ENCODE data around the gene TCF12.
"Not testable (repeated sequence)": the region's sequence is repeated elsewhere in the genome, so short reads cannot be mapped to it uniquely, and the experiment has no call there.

Gene TCF12

DNA sequence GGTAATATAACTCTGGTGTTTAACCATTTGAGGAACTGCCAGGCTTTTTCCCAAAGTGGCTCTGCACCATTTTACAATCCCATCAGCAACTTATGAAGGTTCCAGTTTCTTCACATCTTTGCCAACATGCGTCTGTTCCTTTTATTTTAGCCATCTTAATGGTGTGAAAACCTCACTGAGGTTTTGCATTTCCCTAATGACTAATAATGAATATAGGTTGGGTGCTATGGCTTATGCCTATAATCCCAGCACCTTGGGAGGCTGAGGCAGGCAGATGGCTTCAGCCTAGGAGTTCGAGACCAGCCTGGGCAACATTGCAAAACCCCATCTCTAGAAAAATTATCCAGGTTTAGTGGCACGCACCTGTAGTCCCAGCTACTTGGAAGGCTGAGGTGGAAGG, 210.6 kb downstream of the TCF12 start:
- in situ Hi-C loops (cut with MboI; ENCODE audit: low sequenced_read_pairs): loop anchor here (25.0 kb wide), 1 partner anchor 408 kb away; no protein-coding TSS in a partner anchor

DNA sequence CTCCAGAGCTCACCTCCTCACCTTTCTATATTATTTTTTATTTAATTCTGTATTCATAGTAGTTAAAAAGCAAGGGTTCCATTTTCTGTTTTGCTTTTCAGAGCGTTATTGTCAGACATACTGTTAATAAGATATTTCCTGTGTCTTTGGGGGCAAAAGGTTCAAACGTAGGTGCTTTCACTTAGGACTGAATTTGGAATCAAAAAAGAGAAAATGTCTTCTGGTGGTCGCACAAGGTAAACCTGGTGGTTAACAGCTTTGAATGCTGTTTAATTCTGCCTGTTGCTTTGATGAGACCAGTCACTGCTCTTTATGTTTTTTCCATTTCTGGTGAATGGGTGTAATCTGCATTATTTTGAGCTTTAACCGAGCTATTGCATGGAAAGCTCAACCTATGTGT, 212.5 kb downstream of the TCF12 start:
- in situ Hi-C loops (cut with MboI; ENCODE audit: low sequenced_read_pairs): loop anchor here (25.0 kb wide), 1 partner anchor 406 kb away; no protein-coding TSS in a partner anchor

DNA sequence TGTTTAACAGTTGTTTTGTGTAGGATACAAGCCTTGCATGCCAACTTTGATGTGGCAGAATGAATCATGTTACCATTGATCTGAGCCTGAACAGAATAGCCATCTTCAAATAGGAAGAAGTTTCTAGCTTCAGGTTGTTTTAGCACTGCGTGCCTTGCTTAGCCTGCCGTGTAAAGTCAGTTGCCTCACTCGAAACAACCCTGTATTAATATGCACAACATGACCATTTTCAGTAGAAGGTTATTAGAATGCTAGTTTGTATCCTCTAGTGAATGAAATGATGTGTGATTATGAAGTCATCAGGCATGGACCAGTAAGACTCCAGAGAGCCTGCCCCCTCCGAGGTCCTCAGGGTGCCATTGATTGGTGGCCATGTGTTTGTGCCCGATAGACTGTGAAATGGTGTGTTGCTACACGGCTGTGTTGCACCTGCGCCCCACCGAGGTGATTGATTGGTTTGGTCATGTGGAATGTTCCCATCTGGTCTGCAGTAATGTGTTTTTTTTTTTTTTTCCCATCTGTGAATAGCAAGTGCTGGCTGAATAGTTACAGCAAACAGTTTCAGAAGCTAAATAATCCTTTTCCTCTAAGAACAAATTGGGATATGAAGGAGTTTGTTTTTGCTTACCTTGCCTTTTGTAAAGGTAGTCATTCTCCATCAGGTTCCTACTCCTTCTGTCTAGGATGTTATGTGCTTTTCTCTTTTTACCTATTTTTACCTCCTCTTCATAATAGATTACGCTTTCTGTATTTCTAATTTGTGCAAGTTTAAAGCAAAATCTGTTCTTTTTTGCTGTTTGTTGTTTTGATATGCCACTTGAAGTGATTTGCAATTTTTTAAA, 214.9 kb downstream of the TCF12 start:
- in situ Hi-C loops (cut with MboI; ENCODE audit: low sequenced_read_pairs): loop anchor here (25.0 kb wide), 1 partner anchor 404 kb away; no protein-coding TSS in a partner anchor

DNA sequence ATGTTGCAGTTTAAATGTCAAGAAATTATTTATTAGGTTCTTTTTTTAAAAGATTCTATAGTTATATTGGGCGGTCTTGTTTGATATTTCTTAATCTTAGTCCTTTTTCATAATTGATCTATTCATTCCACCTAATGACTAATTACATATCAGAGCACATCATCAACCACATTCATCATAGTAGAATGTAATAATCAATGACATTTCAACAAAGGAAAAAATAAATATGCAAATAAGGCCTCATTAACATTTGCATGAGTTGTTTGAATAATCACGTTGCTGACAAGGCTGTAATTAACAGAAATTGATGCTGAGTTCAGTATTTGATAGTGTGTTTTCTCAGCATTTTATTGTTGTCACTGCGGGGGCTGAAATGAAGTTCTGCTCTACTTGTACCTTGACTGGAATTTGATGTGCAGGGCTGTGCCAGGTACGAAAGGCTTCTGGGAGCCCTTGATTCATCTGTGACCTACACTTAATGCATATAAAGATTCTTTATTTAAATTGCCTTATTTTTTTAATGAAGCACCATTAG, 215.7 kb downstream of the TCF12 start:
- in situ Hi-C loops (cut with MboI; ENCODE audit: low sequenced_read_pairs): loop anchor here (25.0 kb wide), 1 partner anchor 403 kb away; no protein-coding TSS in a partner anchor

DNA sequence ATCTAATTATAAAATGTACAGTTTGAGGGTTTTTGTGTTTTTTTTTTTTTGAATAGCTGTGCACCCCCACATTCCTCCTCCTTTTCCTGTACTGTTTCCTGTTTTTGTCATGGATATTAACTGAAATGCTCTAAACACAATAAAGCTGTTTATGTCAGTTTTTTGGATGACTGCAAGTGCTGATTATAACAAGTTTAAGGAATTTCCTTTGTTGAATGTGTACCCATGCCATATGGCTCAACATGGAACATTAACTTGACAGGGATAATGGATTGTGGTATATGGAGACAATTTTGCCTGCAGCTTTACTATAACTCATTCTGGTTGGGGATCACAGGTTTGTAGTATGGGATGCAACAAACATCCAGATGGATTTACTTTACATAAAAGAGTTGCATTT, 216.4 kb downstream of the TCF12 start:
- in situ Hi-C loops (cut with MboI; ENCODE audit: low sequenced_read_pairs): loop anchor here (25.0 kb wide), 1 partner anchor 402 kb away; no protein-coding TSS in a partner anchor

DNA sequence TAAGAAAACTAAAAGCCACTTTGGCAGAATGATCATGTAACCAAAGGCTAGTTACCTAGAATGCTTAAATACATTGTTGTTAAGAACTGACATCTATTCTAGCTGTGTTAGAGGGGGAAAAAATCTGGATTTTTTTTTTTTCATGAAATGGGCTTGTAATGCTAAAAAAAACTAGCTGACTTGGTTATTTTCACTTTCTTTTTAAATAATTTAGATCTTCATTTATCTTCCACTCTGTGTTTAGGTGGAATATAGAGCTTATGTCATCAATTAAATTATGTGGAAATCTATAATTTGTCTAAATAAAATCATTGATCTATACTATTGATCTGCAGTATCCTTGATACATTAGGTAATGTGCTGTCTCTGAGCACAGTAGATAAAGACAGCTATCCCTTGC, 217.4 kb downstream of the TCF12 start:
- in situ Hi-C loops (cut with MboI; ENCODE audit: low sequenced_read_pairs): loop anchor here (25.0 kb wide), 1 partner anchor 402 kb away; no protein-coding TSS in a partner anchor

DNA sequence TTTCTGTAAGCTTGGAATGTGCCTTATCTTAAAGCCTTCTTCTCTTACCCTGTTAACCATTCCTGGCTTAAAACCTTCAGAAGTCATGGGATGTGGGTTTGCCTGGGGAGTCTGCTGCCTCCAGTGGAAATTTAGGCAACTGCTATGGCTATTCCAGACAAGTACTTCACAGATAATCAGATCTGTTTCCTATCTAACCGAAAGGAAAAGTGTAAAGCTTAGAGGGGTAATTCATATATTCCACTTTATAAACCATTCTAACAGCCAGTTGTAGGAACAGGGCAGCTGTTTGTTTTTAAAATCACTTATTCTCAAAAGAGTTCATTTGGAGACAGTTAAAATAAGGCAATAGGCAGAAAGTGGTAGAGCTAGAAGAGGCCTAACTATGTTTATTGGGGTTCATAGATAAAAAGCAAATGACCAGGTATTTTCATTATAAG, 219.9 kb downstream of the TCF12 start:
- in situ Hi-C loops (cut with MboI; ENCODE audit: low sequenced_read_pairs): loop anchor here (25.0 kb wide), 1 partner anchor 399 kb away; no protein-coding TSS in a partner anchor

DNA sequence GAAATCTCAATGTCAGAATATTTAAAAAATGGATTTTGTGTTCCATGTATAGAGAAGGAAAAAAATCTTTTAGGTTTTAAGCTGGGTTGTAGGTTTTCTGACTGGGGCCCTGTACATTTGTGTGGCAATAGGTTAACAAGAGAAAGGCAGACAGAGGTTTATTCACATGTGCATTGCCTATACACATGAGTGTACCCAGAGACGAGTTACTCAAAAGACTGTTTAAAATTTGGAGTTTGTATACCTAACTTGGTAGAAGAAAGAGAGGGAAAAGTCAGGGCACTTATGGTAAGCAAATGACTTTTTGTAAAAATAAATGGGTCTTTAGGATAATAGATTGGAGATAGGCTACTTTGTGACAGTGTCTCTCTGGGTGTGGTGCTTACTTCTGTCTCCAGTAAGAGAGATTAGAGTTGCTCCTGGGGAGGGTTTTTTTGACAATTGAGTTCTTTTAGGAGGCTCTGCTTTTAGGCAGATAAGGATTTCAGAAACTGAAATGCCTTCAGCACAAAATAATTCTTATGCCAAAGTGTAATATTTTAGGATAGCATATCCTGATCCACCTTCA, 225.2 kb downstream of the TCF12 start:
- in situ Hi-C loops (cut with MboI; ENCODE audit: low sequenced_read_pairs): loop anchor here (10.0 to 25.0 kb wide), 2 partner anchors 161 to 394 kb away; no protein-coding TSS in a partner anchor

DNA sequence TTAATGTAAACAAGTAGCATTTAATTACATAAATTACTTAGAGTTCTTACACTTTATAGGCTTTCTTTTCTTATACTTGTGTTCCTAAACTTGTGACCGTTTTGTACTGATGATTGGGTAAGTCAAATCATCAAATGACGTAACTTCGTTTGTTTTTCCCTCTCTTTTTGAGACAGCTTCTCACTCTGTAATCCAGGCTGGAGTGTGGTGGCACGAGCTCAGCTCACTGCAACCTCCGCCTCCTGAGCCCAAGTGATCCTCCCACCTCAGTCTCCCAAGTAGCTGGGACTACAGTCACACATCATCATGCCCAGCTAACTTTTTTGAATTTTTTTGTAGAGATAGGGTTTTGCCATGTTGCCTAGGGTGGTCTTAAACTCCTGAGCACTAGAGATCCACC, 226.0 kb downstream of the TCF12 start:
- in situ Hi-C loops (cut with MboI; ENCODE audit: low sequenced_read_pairs): loop anchor here (10.0 to 25.0 kb wide), 2 partner anchors 160 to 393 kb away; no protein-coding TSS in a partner anchor

DNA sequence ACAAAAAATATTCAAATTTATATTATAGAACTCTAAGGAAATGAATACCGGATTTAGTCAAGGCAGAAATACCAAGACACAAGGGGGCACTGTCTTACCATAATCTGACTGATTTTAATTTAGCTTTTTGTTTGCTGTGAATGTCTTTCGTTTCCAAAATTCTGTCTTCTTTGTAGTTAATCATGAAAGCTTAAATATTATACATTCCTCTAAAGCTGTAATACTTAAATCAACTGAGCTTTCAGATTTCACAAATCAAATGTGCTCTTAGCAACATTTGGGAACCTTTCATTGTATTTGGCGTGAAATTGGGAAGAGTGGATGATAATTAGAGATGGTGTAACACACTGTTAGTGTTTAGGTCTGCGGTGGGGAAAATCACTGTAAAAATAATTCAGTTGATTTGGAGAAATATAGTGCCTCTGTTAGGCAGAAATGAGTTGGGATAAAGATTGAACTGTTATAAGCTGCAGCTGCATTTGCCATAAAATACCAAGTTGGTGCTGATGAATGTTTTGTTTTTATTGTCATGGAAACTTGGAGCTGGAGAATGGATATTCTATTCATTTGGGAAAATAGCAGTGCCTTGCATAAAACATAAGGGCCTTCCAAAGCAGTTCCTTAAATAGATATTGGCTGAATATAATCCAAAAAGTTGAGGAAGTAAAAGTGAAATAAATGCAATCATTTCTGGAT, 228.2 kb downstream of the TCF12 start:
- in situ Hi-C loops (cut with MboI; ENCODE audit: low sequenced_read_pairs): loop anchor here (10.0 to 25.0 kb wide), 2 partner anchors 158 to 391 kb away; no protein-coding TSS in a partner anchor

DNA sequence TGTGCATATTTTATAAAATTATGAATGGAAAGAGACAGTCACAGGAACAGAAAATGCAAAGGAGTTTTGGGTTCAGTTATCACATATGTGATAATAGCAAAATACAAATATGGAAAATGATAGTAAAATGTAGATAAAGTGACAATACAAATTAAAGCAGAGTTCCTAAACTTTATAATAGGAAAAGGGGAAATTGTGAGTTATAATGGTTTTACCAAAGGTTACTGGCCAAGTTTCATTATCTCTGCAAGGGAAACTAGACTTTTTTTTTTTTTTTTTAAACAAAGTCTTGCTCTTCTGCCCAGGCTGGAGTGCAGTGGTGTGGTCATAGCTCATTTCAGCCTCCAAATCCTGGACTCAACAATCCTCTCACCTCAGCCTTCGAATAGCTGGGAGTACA, 229.2 kb downstream of the TCF12 start:
- in situ Hi-C loops (cut with MboI; ENCODE audit: low sequenced_read_pairs): loop anchor here (10.0 to 25.0 kb wide), 2 partner anchors 157 to 390 kb away; no protein-coding TSS in a partner anchor

DNA sequence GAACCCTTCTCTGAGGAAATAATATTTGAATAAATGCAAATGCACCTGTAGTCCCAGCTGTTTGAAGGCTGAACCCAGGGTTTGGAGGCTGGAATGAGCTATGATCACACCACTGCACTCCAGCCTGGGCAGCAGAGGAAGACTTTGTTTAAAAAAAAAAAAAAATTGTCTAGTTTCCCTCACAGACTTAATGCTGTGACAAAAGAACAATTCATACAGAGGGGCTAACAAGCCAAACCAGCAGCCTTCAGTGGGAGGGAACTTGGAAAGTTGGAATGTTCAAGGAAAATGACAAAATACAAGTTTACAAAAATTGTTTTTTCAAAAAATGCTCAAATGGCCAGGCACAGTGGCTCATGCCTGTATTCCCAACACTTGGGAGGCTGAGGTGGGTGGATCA, 229.8 kb downstream of the TCF12 start:
- in situ Hi-C loops (cut with MboI; ENCODE audit: low sequenced_read_pairs): loop anchor here (10.0 to 25.0 kb wide), 2 partner anchors 157 to 389 kb away; no protein-coding TSS in a partner anchor

DNA sequence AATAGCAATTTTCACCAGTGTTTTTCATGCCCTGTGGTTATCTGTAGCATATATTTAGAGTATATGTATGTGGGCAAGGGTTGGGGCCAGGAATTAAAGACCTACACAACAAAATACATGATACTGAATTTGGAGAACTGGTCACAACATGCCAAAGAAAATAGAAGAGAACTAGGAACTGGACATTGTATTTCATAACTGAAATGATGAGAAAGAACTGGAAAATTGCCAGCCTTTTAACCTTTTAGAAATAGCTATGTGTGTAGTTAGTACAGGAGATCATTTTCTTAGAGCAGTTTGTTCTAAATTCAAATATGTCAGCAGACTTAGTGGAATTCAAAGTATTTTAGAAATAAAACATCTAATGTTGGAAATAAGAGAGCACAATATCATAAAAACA, 230.8 kb downstream of the TCF12 start:
- in situ Hi-C loops (cut with MboI; ENCODE audit: low sequenced_read_pairs): loop anchor here (10.0 to 25.0 kb wide), 2 partner anchors 156 to 388 kb away; no protein-coding TSS in a partner anchor

DNA sequence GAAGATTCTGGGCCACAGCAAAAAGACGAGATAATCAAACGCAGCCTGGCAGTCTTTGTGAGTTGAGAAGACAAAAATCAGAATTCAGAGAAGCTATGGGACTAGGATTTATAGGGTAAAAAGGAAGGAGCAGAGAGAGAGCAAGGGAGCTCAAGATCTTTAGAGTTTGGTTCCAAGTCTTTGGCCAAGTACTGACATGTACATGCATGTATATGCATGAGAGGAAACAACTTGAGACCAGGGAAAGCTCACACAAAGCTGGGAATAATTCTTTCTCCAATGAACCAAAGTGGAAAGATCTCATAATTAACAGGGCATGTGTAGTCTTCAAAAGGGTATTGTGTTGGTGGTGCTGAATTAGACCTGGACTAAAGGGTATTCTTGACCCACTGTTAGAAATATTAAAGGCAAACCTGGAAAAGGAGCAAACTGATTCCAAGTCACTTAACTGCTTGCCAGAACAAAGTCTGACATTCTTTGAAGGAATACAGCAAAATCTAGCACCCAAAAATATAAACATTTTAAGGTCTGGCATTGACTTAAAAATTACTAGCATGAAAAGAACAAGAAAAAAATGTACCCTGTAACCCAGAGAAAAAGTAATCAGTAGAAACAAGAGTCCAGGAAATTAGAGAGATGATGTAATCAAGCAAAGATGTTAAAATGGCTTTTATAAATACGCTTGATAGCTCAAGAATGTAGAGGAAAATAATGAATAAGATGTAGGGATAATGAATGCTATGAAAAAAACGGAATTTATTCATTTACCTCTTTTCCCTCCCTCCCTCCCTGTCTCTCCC, 231.8 kb downstream of the TCF12 start:
- in situ Hi-C loops (cut with MboI; ENCODE audit: low sequenced_read_pairs): no loop called here

DNA sequence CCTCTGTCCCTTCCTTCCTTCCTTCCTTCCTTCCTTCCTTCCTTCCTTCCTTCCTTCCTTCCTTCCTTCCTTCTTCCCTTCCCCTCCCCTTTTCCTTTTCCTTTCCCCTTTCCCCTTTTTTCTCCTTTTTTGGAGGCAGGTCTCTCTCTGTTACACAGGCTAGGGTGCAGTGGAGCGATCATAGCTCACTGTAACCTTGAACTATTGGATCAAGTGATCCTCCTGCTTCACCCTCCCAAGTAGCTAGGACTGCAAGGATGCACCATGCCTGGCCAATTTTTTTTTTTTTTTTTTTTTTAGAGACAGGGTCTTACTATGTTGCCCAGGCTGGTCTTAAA, 232.4 kb downstream of the TCF12 start:
- in situ Hi-C loops (cut with MboI; ENCODE audit: low sequenced_read_pairs): not testable (repeated sequence)

DNA sequence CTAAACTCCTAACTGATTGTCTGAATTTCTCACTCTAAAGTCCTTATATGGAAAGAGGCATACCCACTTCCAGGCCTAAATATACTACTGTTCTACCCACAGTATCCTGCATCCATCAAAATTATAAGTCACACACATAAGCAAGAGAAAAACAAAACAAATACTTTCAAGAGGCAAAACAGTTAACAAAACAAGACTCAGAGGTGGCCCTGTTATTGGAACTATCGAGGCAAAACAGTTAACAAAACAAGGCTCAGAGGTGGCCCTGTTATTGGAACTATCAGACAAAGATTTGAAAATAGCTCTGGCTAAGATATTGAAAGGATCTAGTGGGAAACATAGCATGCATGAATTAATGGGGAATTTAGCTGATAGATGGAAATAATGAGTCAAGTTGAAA, 233.7 kb downstream of the TCF12 start:
- in situ Hi-C loops (cut with MboI; ENCODE audit: low sequenced_read_pairs): no loop called here

DNA sequence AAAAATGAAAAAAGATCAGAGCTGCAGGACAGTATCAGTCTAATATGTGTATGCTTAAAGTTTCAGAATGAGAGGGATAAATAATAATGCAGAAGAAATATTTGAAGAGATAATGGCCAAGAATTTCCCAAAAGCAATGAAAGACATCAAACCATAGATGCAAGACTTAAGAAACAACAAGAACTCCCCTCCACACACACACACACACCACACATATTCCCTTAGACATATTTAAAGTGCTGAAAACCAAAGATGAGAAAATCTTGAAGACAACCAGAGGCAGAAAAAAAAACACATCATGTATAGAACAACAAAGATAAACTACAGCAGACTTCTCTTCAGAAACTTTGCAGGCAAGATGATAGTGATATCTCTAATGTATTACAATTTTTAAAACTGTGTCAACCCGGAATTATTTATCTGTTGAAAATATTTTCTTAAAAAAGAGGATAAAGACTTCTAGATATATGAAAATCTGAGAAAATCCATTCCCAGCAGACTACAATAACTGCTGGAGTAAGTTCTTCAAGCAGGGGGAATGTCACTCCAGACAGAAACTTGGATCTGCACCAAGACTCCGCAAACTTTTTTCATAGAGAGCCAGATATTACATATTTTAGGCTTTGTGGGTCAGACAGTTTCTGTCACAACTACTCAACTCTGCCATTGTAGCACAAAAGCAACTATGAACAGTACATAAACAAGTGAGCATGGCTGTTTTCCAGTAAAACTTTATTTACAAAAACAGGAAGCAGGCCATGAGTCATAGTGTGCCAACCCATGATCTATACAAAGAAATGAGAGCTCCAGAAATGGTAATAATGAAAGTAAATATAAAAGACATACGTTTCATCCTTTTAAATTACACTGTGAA, 234.5 kb downstream of the TCF12 start:
- in situ Hi-C loops (cut with MboI; ENCODE audit: low sequenced_read_pairs): no loop called here

DNA sequence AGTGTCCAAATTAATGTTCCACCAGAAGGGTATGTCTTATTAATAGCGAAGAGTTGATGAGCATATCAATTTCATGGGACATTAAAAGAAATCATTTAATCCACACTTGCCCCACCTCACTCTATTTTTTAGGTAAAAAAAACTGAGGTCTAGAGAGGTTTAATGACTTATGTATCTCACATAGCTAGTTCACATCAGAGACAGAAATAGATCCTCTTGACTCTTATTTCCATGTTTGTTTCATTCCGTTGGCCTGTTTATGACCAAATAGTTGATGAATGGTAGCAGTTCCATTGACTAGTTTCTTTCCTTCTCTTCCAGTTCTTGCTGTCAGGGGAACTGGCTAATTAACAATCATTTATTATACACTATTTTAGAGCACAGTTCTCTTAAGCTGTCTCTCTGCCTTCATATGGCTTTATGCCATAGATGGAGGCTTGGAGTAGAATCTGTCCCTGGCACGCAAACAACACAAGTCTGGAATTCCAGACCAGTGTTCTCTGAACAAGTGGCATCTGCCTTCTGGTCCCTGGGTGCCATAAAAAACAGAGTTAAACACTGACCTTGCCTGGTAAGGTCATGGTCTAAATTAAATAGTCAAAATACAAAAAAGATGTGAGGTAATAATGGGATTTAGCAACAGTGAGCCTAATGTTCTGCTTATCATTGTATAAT, 237.9 kb downstream of the TCF12 start:
- in situ Hi-C loops (cut with MboI; ENCODE audit: low sequenced_read_pairs): no loop called here

All from HL-60/S4 treated with phorbol 12-myristate 13-acetate at 8.2 ng/mL for 4 days and 3 days (cell line).